B cell (primary cell): ENCODE data around the gene PRAME.

Experiments used
- CTCF ChIP-seq: fragments of 200-600 bp; IDR thresholded peaks from one replicate; pipeline ENCODE4 v1.8.0; 2022; ENCODE audit warnings: antibody characterized with exemption, mild to moderate bottlenecking
- EZH2 ChIP-seq: IDR thresholded peaks from 2 replicates; pipeline ENCODE4 v1.6.1; 2012; ENCODE audit warnings: borderline replicate concordance, low read depth, mild to moderate bottlenecking, moderate library complexity, low read length; ENCODE audit not compliant: insufficient read depth, poor library complexity, severe bottlenecking

- TF ChIP-seq CTCF (no peak), EZH2 (no peak)
Observed at GRCh38 chr22:22590136-22590891, 31.2 kb upstream of the PRAME start.
